IPS DF 6.9 (cell line): ENCODE data around the gene IGSF8.

Experiments used
- DNase-seq: peaks from one replicate; pipeline ENCODE4 v3.0.0-alpha.2; 2013; ENCODE audit warnings: low read depth, low spot score
- H3K27ac ChIP-seq: one replicate; pipeline ENCODE4 v1.5.1; 2013; ENCODE audit warnings: low read length, control low read depth
- H3K27me3 ChIP-seq: 2 replicates; pipeline ENCODE4 v1.6.1; 2013; ENCODE audit warnings: mild to moderate bottlenecking, low read length; ENCODE audit not compliant: control insufficient read depth, insufficient read depth
- H3K36me3 ChIP-seq: 2 replicates; pipeline ENCODE4 v1.6.1; 2013; ENCODE audit warnings: low read length; ENCODE audit not compliant: control insufficient read depth, insufficient read depth
- H3K4me1 ChIP-seq: 2 replicates; pipeline ENCODE4 v1.6.1; 2013; ENCODE audit warnings: low read length; ENCODE audit not compliant: control insufficient read depth, insufficient read depth
- H3K4me3 ChIP-seq: 2 replicates; pipeline ENCODE4 v1.5.1; 2013; ENCODE audit warnings: mild to moderate bottlenecking, low read length
- H3K9me3 ChIP-seq: 2 replicates; pipeline ENCODE4 v1.6.1; 2013; ENCODE audit warnings: low read length, inconsistent platforms; ENCODE audit not compliant: control insufficient read depth, insufficient read depth
- WGBS: extraction: QIAGEN DNeasy Blood & Tissue Kit; methylation state at CpG from one replicate; pipeline ENCODE4 v1.1.7; 2013; ENCODE audit warnings: mixed read lengths, missing lambda C conversion rate; ENCODE audit not compliant: insufficient read length, insufficient coverage; 5-methylcytosine and 5-hydroxymethylcytosine counted together

The IGSF8 gene

DNA sequence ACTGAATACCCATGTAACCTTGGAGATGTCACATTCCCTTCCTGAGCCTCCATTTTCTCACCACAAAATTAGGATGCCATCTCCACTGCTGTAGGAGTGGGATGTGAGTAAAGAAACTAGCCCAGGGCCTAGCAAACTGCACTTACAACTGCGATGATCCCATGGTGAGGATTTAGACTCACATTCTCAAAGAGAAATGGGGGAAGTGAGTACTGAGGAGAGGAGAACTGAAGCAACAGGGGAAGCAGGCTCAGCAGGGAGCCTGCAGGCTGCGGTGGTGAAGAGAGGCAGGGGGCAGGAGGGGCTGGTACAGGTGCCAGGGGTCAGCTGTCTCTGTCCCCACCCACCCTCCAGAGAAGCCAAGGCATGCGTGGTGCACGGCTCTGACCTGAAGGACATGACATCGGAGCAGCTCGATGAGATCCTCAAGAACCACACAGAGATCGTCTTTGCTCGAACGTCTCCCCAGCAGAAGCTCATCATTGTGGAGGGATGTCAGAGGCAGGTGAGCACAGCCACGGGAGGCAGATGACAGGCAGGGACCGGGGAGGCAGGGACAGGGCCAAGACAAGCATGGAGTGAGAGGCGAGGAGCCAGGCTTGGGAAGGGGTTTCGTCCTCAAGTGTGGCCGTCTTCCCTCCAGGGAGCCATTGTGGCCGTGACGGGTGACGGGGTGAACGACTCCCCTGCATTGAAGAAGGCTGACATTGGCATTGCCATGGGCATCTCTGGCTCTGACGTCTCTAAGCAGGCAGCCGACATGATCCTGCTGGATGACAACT lies 36.6 kb upstream of the IGSF8 start:
- Histone ChIP-seq H3K27me3 (no peaks in the 10 kb centered on the region), H3K36me3 (peaks cover 8% of the 10 kb centered on the region; the same call in 1 of the 2 replicates), H3K4me3 (no peak overlapping the region), H3K4me1 (no peaks in the 10 kb centered on the region), H3K27ac (no peak overlapping the region), H3K9me3 (no peaks in the 10 kb centered on the region)
- no CpG with 5 or more reads among the region's 20 CpGs for WGBS
- DNase-seq, result no peak

DNA sequence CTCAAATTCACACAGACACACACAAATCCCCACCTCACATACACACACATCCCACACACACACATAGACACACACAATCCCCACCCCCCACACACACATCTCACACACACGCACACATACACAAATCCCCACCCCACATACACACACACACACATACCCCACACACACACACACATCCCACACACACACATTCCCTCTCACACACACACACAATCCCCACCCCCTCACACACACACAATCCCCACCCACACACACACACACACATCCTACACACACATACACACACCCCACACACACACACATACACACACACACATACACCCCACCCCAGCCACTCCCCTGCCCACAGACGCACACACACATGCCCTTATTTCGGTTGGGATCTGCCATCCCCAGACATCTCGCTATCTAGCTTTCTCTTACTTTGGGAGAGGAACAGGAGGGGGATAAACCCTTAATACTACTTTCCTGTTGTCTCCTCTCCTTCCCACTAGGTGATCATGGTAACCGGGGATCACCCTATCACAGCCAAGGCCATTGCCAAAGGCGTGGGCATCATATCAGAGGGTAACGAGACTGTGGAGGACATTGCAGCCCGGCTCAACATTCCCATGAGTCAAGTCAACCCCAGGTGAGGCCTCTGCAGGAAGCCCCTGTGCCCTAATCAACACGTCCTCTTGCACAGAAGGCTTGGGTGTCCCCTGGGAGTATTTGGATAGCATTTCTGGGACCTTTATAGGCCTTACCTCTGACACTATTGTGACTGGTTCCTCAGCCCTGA lies 35.8 kb upstream of the IGSF8 start:
- no peaks in the 10 kb centered on the region for H3K9me3 ChIP-seq

DNA sequence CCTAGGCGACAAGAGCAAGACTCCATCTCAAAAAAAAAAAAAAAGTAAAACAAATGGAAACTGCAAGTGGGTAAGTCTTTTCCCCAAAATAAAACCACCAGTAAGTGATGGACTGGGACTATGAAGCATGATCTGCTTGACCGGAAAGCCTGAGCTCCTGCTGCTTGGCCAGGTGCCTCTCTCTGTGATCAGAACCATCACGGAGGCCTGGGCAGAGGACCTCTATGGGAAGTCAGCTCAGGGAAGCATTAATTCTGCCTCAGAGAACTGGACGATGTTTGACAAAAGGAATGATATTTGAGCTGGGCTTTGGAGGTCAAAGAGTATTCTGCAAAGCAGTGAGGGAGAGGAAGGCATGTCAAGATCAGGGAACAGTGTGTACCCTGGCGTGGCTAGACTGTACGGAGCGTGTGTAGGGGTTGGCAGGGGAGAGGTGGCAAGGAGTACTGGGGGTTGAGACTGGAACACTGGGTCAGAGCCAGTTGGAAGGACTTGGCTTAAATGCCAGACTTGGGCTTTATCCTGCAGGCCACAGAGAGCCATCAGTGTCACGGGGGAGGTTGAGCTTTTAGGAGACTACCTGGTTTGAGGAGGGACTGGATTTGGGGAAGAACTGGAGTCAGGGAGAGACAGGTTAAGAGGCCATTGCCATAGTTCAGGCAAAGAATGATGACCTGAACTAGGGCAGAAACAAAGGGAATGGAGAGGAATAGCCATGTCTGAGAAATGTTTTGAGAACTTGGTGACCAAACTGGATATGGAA lies 33.6 kb upstream of the IGSF8 start:
- no CpG with 5 or more reads among the region's 8 CpGs for WGBS
- Histone ChIP-seq H3K4me3 (no peak overlapping the region), H3K36me3 (peaks cover 11% of the 10 kb centered on the region), H3K27me3 (no peaks in the 10 kb centered on the region), H3K9me3 (no peaks in the 10 kb centered on the region), H3K4me1 (no peaks in the 10 kb centered on the region), H3K27ac (no peak overlapping the region)
- DNase-seq, result no peak

More for the DNA sequence above, 35.8 kb upstream of the IGSF8 start:
- Histone ChIP-seq H3K36me3 (peaks cover 8% of the 10 kb centered on the region), H3K4me3 (no peak overlapping the region), H3K27ac (no peak overlapping the region), H3K27me3 (no peaks in the 10 kb centered on the region), H3K4me1 (no peaks in the 10 kb centered on the region)
- DNase-seq, result no peak
- 100% methylated on average over 1 of the region's 9 CpGs for WGBS

DNA sequence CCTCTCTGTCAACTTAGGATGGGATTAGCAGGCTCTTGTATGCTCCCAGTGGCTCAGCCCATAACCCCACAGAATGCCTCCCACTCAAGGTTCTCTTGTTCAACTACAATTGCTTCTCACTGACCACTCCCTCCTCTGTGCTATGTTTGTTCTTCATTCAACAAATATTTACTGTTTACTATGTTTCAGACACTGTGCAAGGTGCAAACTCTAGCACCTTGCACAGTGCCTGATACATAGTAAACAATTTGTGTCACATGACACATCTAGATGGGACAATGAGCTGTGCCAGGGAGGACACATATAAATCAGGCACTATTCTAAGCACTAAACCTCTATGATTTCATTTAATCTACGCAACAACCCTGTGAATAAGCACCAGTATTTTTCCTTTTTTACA lies 32.5 kb upstream of the IGSF8 start:
- H3K4me3 ChIP-seq, result no peak overlapping the region
- H3K36me3 ChIP-seq, result peaks cover 8% of the 10 kb centered on the region
- no peaks in the 10 kb centered on the region for H3K4me1 ChIP-seq
- no CpG with 5 or more reads among the region's 1 CpG for WGBS
- no peaks in the 10 kb centered on the region for H3K27me3 ChIP-seq
- DNase-seq, result no peak
- H3K27ac ChIP-seq, result no peak overlapping the region
- H3K9me3 ChIP-seq, result no peaks in the 10 kb centered on the region

DNA sequence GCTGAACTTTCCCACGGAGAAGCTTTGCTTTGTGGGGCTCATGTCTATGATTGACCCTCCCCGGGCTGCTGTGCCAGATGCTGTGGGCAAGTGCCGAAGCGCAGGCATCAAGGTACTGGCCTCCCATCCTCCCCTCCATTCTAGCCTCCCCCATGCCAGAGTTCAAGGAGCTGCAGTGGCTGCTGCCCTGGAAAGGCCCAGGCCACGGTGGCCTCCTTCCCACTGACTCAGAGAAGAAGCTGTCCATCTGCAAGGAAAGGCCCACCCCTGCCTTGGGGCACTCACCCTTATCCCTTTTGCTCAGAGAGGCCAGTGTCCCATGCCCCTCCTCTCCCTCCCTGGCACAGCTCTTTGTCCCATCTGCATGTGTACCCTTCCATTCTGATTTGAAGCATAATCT lies 32.1 kb upstream of the IGSF8 start:
- H3K27ac ChIP-seq, result no peak overlapping the region
- H3K4me3 ChIP-seq, result no peak overlapping the region
- DNase-seq, result no peak
- no CpG with 5 or more reads among the region's 5 CpGs for WGBS
- no peaks in the 10 kb centered on the region for H3K27me3 ChIP-seq
- H3K36me3 ChIP-seq, result peaks cover 8% of the 10 kb centered on the region
- no peaks in the 10 kb centered on the region for H3K4me1 ChIP-seq
- no peaks in the 10 kb centered on the region for H3K9me3 ChIP-seq

DNA sequence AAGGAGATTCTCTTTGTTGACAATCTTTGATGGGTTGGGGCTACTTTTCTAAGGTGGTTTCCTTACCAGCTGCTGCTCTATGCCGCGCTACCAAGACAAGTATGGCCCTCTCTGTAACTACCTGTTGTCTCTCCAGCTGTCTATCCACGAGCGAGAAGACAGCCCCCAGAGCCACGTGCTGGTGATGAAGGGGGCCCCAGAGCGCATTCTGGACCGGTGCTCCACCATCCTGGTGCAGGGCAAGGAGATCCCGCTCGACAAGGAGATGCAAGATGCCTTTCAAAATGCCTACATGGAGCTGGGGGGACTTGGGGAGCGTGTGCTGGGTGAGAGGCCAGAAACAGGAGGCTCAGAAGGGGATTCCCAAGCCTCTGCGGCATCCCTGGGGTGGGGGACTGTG lies 31.5 kb upstream of the IGSF8 start:
- Histone ChIP-seq H3K4me1 (no peaks in the 10 kb centered on the region), H3K4me3 (no peak overlapping the region), H3K36me3 (peaks cover 6% of the 10 kb centered on the region), H3K27ac (no peak overlapping the region), H3K9me3 (no peaks in the 10 kb centered on the region), H3K27me3 (no peaks in the 10 kb centered on the region)
- no peak for DNase-seq
- no CpG with 5 or more reads among the region's 11 CpGs for WGBS

DNA sequence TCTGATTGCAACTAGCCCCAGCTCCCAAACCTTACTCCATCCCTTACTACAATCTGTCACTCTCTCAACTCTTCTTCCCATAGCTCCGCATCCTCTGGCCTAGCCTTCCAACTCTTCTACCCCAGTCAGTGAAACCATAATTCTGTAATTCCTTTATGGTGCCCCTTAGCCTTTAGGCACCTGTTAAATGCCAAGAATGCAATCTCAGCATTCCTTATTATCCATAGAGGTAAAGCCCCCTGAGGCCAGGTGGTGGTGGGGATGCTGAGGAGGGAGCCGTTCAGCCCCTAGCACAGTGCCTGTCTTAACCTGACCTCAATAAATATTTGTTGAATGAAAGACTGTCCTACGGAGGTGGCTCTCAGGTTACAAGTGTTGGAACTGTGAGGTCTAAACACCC lies 31.1 kb upstream of the IGSF8 start:
- Histone ChIP-seq H3K36me3 (peaks cover 6% of the 10 kb centered on the region; the same call in 1 of the 2 replicates), H3K4me3 (no peak overlapping the region), H3K4me1 (no peaks in the 10 kb centered on the region; the same call in 1 of the 2 replicates), H3K9me3 (no peaks in the 10 kb centered on the region), H3K27ac (no peak overlapping the region), H3K27me3 (no peaks in the 10 kb centered on the region)
- WGBS, result no CpG with 5 or more reads among the region's 3 CpGs
- DNase-seq, result no peak

DNA sequence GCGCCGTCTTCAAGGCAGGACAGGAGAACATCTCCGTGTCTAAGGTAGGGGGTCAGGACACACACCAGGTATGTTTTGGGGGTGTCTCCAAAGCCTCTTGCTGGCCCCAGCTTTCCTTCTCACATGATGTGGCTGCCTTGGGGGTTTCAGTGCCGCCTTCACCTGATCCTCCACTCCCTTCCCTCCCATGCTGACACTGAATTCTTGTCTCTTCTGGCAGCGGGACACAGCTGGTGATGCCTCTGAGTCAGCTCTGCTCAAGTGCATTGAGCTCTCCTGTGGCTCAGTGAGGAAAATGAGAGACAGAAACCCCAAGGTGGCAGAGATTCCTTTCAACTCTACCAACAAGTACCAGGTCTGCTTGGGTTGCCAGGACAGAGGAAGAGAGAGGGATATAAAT lies 30.6 kb upstream of the IGSF8 start:
- peaks cover 5% of the 10 kb centered on the region; the same call in 1 of the 2 replicates for H3K36me3 ChIP-seq
- H3K27ac ChIP-seq, result no peak overlapping the region
- no peak overlapping the region for H3K4me3 ChIP-seq
- H3K27me3 ChIP-seq, result no peaks in the 10 kb centered on the region
- no CpG with 5 or more reads among the region's 5 CpGs for WGBS
- H3K4me1 ChIP-seq, result no peaks in the 10 kb centered on the region; the same call in 1 of the 2 replicates
- DNase-seq, result no peak
- H3K9me3 ChIP-seq, result no peaks in the 10 kb centered on the region

DNA sequence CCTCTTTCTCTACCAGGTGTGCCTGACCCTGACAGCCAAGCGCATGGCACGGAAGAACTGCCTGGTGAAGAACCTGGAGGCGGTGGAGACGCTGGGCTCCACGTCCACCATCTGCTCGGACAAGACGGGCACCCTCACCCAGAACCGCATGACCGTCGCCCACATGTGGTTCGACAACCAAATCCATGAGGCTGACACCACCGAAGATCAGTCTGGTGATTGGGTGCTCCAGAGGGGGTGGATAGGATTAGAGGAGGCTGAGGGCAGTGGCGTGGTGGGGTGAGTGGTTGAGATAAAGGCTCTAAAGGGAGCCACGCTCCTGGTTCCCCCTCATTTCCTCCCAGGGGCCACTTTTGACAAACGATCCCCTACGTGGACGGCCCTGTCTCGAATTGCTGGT lies 30.2 kb upstream of the IGSF8 start:
- no peaks in the 10 kb centered on the region for H3K9me3 ChIP-seq
- H3K36me3 ChIP-seq, result peaks cover 3% of the 10 kb centered on the region; the same call in 1 of the 2 replicates
- no CpG with 5 or more reads among the region's 18 CpGs for WGBS
- no peaks in the 10 kb centered on the region; the same call in 1 of the 2 replicates for H3K4me1 ChIP-seq
- H3K27me3 ChIP-seq, result no peaks in the 10 kb centered on the region
- DNase-seq, result no peak
- no peak overlapping the region for H3K4me3 ChIP-seq
- no peak overlapping the region for H3K27ac ChIP-seq

DNA sequence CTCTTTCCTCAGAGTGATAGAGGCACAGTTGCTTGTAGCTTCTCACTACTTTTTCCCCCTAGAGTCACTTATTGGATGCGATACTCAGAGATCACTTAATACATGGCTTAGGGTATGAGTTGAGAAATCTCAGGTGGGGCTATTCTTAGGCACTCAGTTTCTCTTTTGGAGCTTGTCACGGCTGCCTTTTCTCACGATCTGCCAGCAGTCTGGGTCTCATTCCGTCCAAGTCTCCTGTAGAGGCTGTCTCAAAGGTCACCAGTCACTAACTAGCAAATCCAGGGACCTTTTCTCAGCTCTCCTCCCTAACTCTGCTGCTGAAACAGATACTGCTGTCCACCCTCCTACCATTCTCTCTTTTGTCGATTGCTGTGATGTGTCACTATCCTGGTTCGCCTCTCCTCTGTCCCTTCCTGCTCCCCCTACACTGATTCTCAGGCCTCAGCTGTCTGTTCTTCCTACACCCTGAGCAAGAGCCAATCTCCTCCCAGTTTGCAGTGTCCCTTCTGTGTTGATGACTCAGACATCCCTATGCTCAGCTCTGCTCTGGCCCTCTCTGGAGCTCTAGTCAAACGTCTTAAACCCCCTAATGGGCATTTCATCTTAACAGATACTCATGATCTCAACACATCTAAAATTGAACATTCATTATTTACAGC lies 29.6 kb upstream of the IGSF8 start:
- DNase-seq, result no peak
- Histone ChIP-seq H3K27ac (no peak overlapping the region), H3K4me3 (no peak overlapping the region), H3K36me3 (peaks cover 3% of the 10 kb centered on the region; the same call in 1 of the 2 replicates), H3K27me3 (no peaks in the 10 kb centered on the region), H3K4me1 (no peaks in the 10 kb centered on the region; the same call in 1 of the 2 replicates), H3K9me3 (no peaks in the 10 kb centered on the region)
- WGBS, result no CpG with 5 or more reads among the region's 7 CpGs
